Measurements from ENCODE around the gene ZNF30. TPM values are rescaled to one million over a fixed set of nuclear protein-coding genes. Genes with fewer than 3 reads are reported as not detected.

Gene ZNF30
- total and polyA plus RNA-seq, 2 donors (not counting 1 experiment from before 2014, with no cell fraction given), result 3.3 TPM

- no peak overlapping the region for H3K4me3 Mint-ChIP-seq
- CTCF ChIA-PET, result no interaction called here
These were observed 46.7 kb upstream of the ZNF30 start for GRCh38 chr19:34880034-34880433.

GRCh38 chr19:34881982-34882381 lies 44.7 kb upstream of the ZNF30 start:
- no CpG with 5 or more reads among the region's 1 CpG for WGBS (ENCODE audit: insufficient coverage)
- Mint-ChIP-seq H3K4me1 (no peaks in the 10 kb centered on the region), H3K27ac (no peak overlapping the region), H3K27me3 (peaks cover 28% of the 10 kb centered on the region), H3K9me3 (ENCODE audit: insufficient read depth) (peaks cover 11% of the 10 kb centered on the region), H3K4me3 (no peak overlapping the region)
- Histone ChIP-seq H3K9me3 (ENCODE audit: control extremely low read depth in 1 of 3, control insufficient read depth in 2 of 3, insufficient read depth in 1 of 3, low read length in 2 of 3) (peaks cover 5 to 14% (median 11%) of the 10 kb centered on the region in 3 donors), H3K4me3 (ENCODE audit: control extremely low read depth in 1 of 5, extremely low read depth in 1 of 5, insufficient read depth in 1 of 5, low read depth in 2 of 5, low read length in 4 of 5) (no peak overlapping the region), H2AFZ (ENCODE audit: insufficient read depth, low read depth, low read length, poor library complexity, severe bottlenecking) (no peak overlapping the region), H3K27me3 (replicated peaks in 1 of 4; ENCODE audit: control extremely low read depth in 1 of 4, control insufficient read depth in 3 of 4, insufficient read depth in 4 of 4, low read length in 3 of 4) (no peaks in the 10 kb centered on the region), H3K36me3 (replicated peaks in 1 of 2; ENCODE audit: control extremely low read depth in 1 of 2, control insufficient read depth in 1 of 2, extremely low read depth in 1 of 2, insufficient read depth in 2 of 2, low read length in 1 of 2) (no peaks in the 10 kb centered on the region), H3K4me1 (ENCODE audit: control insufficient read depth in 2 of 2, insufficient read depth in 2 of 2, low read length in 2 of 2) (no peaks in the 10 kb centered on the region), H3K27ac (ENCODE audit: low read length in 2 of 2) (no peak overlapping the region), H3K79me2 (ENCODE audit: control insufficient read depth, insufficient read depth, low read length) (no peaks in the 10 kb centered on the region), H4K20me1 (ENCODE audit: control insufficient read depth, insufficient read depth, low read length, poor library complexity, severe bottlenecking) (no peaks in the 10 kb centered on the region), H3K4me2 (replicated peaks; ENCODE audit: low read depth, low read length, poor library complexity, severe bottlenecking) (no peak overlapping the region), H3K9ac (ENCODE audit: low read length) (no peak overlapping the region)
- ChIA-PET CTCF (no interaction called here), POLR2A (no interaction called here)
- DNase-seq, result no peak
- intact Hi-C loops (cut with micrococcal nuclease), result no loop called here
- ATAC-seq (ENCODE audit: low read depth), result no peak
- no peak for TF ChIP-seq EZH2 (IDR thresholded peaks at IDR 0.05; ENCODE audit: borderline replicate concordance, insufficient read depth, low read depth, low read length, poor library complexity, severe bottlenecking)
- no peak for TF ChIP-seq CTCF (IDR thresholded peaks at IDR 0.05)

More at GRCh38 chr19:34880034-34880433, 46.7 kb upstream of the ZNF30 start:
- Histone ChIP-seq H3K9ac (ENCODE audit: low read length) (no peak overlapping the region), H3K36me3 (replicated peaks in 1 of 2; ENCODE audit: control extremely low read depth in 1 of 2, control insufficient read depth in 1 of 2, extremely low read depth in 1 of 2, insufficient read depth in 2 of 2, low read length in 1 of 2) (no peaks in the 10 kb centered on the region), H3K4me1 (ENCODE audit: control insufficient read depth in 2 of 2, insufficient read depth in 2 of 2, low read length in 2 of 2) (no peaks in the 10 kb centered on the region), H4K20me1 (ENCODE audit: control insufficient read depth, insufficient read depth, low read length, poor library complexity, severe bottlenecking) (no peaks in the 10 kb centered on the region), H3K9me3 (ENCODE audit: control extremely low read depth in 1 of 3, control insufficient read depth in 2 of 3, insufficient read depth in 1 of 3, low read length in 2 of 3) (peaks cover 0 to 4% (median 1%) of the 10 kb centered on the region in 3 donors), H3K27ac (ENCODE audit: low read length in 2 of 2) (no peak overlapping the region), H3K79me2 (ENCODE audit: control insufficient read depth, insufficient read depth, low read length) (no peaks in the 10 kb centered on the region), H3K4me3 (ENCODE audit: control extremely low read depth in 1 of 5, extremely low read depth in 1 of 5, insufficient read depth in 1 of 5, low read depth in 2 of 5, low read length in 4 of 5) (no peak overlapping the region), H3K27me3 (replicated peaks in 1 of 4; ENCODE audit: control extremely low read depth in 1 of 4, control insufficient read depth in 3 of 4, insufficient read depth in 4 of 4, low read length in 3 of 4) (no peaks in the 10 kb centered on the region), H3K4me2 (replicated peaks; ENCODE audit: low read depth, low read length, poor library complexity, severe bottlenecking) (no peak overlapping the region), H2AFZ (ENCODE audit: insufficient read depth, low read depth, low read length, poor library complexity, severe bottlenecking) (no peak overlapping the region)
- TF ChIP-seq EZH2 (IDR thresholded peaks at IDR 0.05; ENCODE audit: borderline replicate concordance, insufficient read depth, low read depth, low read length, poor library complexity, severe bottlenecking) (no peak), CTCF (IDR thresholded peaks at IDR 0.05) (no peak)
- no peaks in the 10 kb centered on the region for H3K4me1 Mint-ChIP-seq
- no peak overlapping the region for H3K27ac Mint-ChIP-seq
- H3K9me3 Mint-ChIP-seq (ENCODE audit: insufficient read depth), result peaks cover 7% of the 10 kb centered on the region
- POLR2A ChIA-PET, result interaction anchor here (0.7 kb wide), 1 partner anchor 1819 kb away, joined by 5 read pairs; no protein-coding TSS in a partner anchor
- intact Hi-C loops (cut with micrococcal nuclease), result no loop called here
- peaks cover 28% of the 10 kb centered on the region for H3K27me3 Mint-ChIP-seq
- DNase-seq, result no peak
- ATAC-seq (ENCODE audit: low read depth), result no peak
- WGBS (ENCODE audit: insufficient coverage), result no CpG with 5 or more reads among the region's 1 CpG

All from B cell (primary cell).